Neuron (in vitro differentiated cells): ENCODE data around the gene SPDYE2.
"Not testable (repeated sequence)": the region's sequence is repeated elsewhere in the genome, so short reads cannot be mapped to it uniquely, and the experiment has no call there.

ENCODE experiments used
- H2AFZ ChIP-seq: one replicate; pipeline ENCODE4 v1.6.1; 2013; ENCODE audit warnings: low read depth, mild to moderate bottlenecking, inconsistent platforms, low read length, moderate library complexity
- H3K27me3 ChIP-seq: one replicate; pipeline ENCODE4 v1.6.1; 2013; ENCODE audit warnings: low read length; ENCODE audit not compliant: insufficient read depth
- H3K36me3 ChIP-seq: one replicate; pipeline ENCODE4 v1.6.1; 2013; ENCODE audit warnings: low read length; ENCODE audit not compliant: insufficient read depth
- H3K4me1 ChIP-seq: one replicate; pipeline ENCODE4 v1.6.1; 2013; ENCODE audit warnings: low read length; ENCODE audit not compliant: insufficient read depth
- H3K4me3 ChIP-seq: 2 replicates; pipeline ENCODE4 v1.5.1; 2013; ENCODE audit warnings: mild to moderate bottlenecking, low read length, moderate library complexity
- H3K9me3 ChIP-seq: one replicate; pipeline ENCODE4 v1.6.1; 2013; ENCODE audit warnings: low read length

SPDYE2 gene

GRCh38 chr7:102520797-102521196, 30.2 kb upstream of the SPDYE2 start:
- H3K4me3 ChIP-seq, H3K9me3 ChIP-seq, H2AFZ ChIP-seq, H3K27me3 ChIP-seq, H3K36me3 ChIP-seq, H3K4me1 ChIP-seq: not testable (repeated sequence)

- not testable (repeated sequence) for H3K27me3 ChIP-seq, H3K9me3 ChIP-seq, H3K4me1 ChIP-seq, H3K36me3 ChIP-seq, H3K4me3 ChIP-seq, H2AFZ ChIP-seq
These were observed 26.2 kb upstream of the SPDYE2 start for GRCh38 chr7:102524803-102525202.

GRCh38 chr7:102527182-102527581, 23.8 kb upstream of the SPDYE2 start:
- H2AFZ ChIP-seq, H3K9me3 ChIP-seq, H3K4me1 ChIP-seq, H3K27me3 ChIP-seq, H3K36me3 ChIP-seq, H3K4me3 ChIP-seq: not testable (repeated sequence)

- H3K4me3 ChIP-seq, H3K36me3 ChIP-seq, H2AFZ ChIP-seq, H3K9me3 ChIP-seq, H3K27me3 ChIP-seq, H3K4me1 ChIP-seq: not testable (repeated sequence)
These were observed 22.9 kb upstream of the SPDYE2 start for GRCh38 chr7:102527822-102528793.

GRCh38 chr7:102531583-102531982, 19.4 kb upstream of the SPDYE2 start:
- H2AFZ ChIP-seq, H3K9me3 ChIP-seq, H3K27me3 ChIP-seq: not testable (repeated sequence)

GRCh38 chr7:102532127-102532526, 18.9 kb upstream of the SPDYE2 start:
- not testable (repeated sequence) for H3K36me3 ChIP-seq, H3K4me3 ChIP-seq, H3K9me3 ChIP-seq, H3K27me3 ChIP-seq, H2AFZ ChIP-seq, H3K4me1 ChIP-seq

More at GRCh38 chr7:102531583-102531982, 19.4 kb upstream of the SPDYE2 start:
- not testable (repeated sequence) for H3K4me3 ChIP-seq, H3K4me1 ChIP-seq, H3K36me3 ChIP-seq

- not testable (repeated sequence) for H3K4me3 ChIP-seq, H3K27me3 ChIP-seq, H3K36me3 ChIP-seq, H3K4me1 ChIP-seq, H2AFZ ChIP-seq, H3K9me3 ChIP-seq
These were observed 15.9 kb upstream of the SPDYE2 start for GRCh38 chr7:102535062-102535615.

GRCh38 chr7:102540604-102541003, 10.4 kb upstream of the SPDYE2 start:
- H3K27me3 ChIP-seq, H3K9me3 ChIP-seq, H3K4me3 ChIP-seq, H3K36me3 ChIP-seq, H3K4me1 ChIP-seq, H2AFZ ChIP-seq: not testable (repeated sequence)

- not testable (repeated sequence) for H2AFZ ChIP-seq, H3K4me3 ChIP-seq, H3K4me1 ChIP-seq, H3K9me3 ChIP-seq, H3K36me3 ChIP-seq, H3K27me3 ChIP-seq
These were observed 8.9 kb upstream of the SPDYE2 start for GRCh38 chr7:102542083-102542482.

GRCh38 chr7:102542771-102543170, 8.3 kb upstream of the SPDYE2 start:
- H3K4me1 ChIP-seq, H3K4me3 ChIP-seq, H3K27me3 ChIP-seq, H3K36me3 ChIP-seq, H2AFZ ChIP-seq, H3K9me3 ChIP-seq: not testable (repeated sequence)

- not testable (repeated sequence) for H3K36me3 ChIP-seq, H3K4me1 ChIP-seq, H2AFZ ChIP-seq, H3K4me3 ChIP-seq, H3K27me3 ChIP-seq, H3K9me3 ChIP-seq
These were observed 7.4 kb upstream of the SPDYE2 start, which contains the start of gene UPK3BL2 for GRCh38 chr7:102543596-102543995. UPK3BL2 (minus strand) TSS chr7:102543696; CDS start chr7:102543636, 60 bp downstream.

GRCh38 chr7:102544372-102544771, 6.7 kb upstream of the SPDYE2 start:
- H3K36me3 ChIP-seq, H3K4me1 ChIP-seq, H2AFZ ChIP-seq, H3K27me3 ChIP-seq, H3K9me3 ChIP-seq, H3K4me3 ChIP-seq: not testable (repeated sequence)

GRCh38 chr7:102545288-102545687, 5.7 kb upstream of the SPDYE2 start:
- H3K9me3 ChIP-seq, H3K36me3 ChIP-seq, H3K4me3 ChIP-seq, H3K4me1 ChIP-seq, H3K27me3 ChIP-seq, H2AFZ ChIP-seq: not testable (repeated sequence)

GRCh38 chr7:102546353-102546752, 4.7 kb upstream of the SPDYE2 start:
- not testable (repeated sequence) for H3K9me3 ChIP-seq, H3K27me3 ChIP-seq, H2AFZ ChIP-seq, H3K4me3 ChIP-seq, H3K4me1 ChIP-seq, H3K36me3 ChIP-seq
